HG03342 (cell line): Measurements from ENCODE around the gene PTPRQ.
"Not testable (repeated sequence)": the region's sequence is repeated elsewhere in the genome, so short reads cannot be mapped to it uniquely, and the experiment has no call there.

Experiments used
- ATAC-seq: cut with Tn5 transposase; IDR thresholded peaks from one replicate; pipeline ENCODE4 v1.9.1; 2021; ENCODE audit warnings: mild to moderate bottlenecking, moderate library complexity; ENCODE audit not compliant: unreplicated experiment

Gene PTPRQ

DNA sequence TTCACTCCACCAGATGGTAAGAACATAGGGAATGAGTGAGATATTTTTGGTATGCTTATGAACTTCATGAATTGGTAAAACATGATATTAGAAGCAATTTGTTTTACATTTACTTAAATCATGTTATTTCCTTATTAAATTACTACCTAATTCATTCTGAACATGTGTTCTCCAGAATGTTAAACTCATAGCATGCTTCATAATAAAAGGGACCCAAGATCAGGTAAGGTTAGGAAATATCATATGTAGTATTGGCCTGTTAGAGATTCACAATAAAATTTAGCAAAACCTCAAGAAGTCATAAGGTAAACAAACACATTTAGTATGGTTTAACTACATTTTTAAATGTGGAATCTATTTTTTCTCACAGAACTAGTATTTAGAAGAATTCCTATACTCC, 28.2 kb downstream of the PTPRQ start:
- ATAC-seq = no peak

GRCh38 chr12:80472911-80473500, 29.0 kb downstream of the PTPRQ start:
- ATAC-seq = peak; percentile 69

- not testable (repeated sequence) for ATAC-seq
These were observed 33.6 kb downstream of the PTPRQ start for GRCh38 chr12:80477521-80478145.

GRCh38 chr12:80484746-80485145, 40.7 kb downstream of the PTPRQ start:
- no peak for ATAC-seq

DNA sequence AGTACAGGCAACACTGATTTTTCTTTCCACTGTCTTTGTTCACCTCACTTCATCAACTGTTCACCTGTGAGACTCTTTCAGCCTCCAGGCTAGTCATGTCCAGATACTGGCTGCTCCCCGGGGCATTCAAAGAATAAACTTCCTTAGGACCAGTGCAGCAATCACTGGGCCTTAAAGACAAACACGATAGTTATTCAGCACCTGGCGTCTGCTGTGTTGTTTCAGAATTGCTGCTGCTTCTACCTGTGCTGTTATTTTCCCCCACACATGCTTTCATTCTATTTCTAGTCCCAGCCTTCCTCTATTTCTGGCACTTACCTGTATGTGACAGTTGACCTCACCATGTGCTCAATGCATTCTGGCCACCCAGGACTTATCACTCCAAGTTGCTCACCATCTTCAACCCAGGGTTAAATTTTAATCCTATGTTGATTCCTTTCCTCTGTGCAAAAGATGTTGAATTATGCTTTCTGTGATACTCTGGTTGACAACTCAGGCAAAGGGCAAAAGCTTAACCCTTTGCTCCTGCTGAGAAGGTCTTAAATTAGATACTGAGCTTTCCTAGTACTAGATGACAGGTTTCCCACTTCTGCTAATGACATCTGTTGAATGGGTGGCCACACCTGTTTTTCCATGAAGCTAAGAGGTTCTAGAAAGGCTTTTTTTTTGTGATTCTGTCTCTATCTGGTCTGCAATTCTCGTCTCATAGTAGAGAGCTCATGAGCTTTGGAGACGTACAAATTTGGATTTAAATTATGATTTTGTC, 41.4 kb downstream of the PTPRQ start:
- ATAC-seq = peak; percentile 71

GRCh38 chr12:80490329-80490728, 46.3 kb downstream of the PTPRQ start:
- ATAC-seq = no peak

- no peak for ATAC-seq
These were observed 47.1 kb downstream of the PTPRQ start for GRCh38 chr12:80491166-80491565.

DNA sequence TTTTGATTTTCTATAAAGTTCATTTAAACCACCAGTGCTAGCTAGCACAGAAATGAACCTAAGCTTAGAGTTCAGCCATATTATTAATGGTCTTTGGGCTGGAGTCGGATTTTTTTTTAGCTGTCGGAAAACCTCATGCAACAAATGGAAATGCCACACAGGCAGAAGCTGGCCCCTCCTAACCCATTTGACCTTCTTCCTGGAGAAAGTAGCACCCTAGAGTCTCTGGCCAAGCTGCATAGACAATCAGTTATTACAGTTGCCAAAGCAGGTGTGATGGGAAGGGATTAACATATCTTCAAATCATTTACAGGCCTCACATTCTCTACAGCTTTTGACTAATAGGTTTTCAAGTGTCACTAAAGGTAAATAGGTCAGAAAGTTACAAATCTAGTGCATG, 49.4 kb downstream of the PTPRQ start:
- no peak for ATAC-seq

DNA sequence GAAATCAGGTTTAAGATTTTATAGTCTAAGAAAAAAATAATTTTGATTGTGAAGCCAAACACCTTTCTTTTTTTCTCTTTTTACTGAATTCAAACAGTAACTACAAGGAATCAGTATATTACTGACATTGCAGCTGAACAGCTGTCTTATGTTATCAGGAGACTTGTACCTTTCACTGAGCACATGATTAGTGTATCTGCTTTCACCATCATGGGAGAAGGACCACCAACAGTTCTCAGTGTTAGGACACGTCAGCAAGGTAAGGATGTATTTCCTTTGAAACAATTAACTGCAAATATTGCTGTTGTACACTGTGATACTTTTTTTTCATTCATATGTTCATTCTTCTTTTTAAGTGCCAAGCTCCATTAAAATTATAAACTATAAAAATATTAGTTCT, 50.8 kb downstream of the PTPRQ start:
- ATAC-seq = no peak

DNA sequence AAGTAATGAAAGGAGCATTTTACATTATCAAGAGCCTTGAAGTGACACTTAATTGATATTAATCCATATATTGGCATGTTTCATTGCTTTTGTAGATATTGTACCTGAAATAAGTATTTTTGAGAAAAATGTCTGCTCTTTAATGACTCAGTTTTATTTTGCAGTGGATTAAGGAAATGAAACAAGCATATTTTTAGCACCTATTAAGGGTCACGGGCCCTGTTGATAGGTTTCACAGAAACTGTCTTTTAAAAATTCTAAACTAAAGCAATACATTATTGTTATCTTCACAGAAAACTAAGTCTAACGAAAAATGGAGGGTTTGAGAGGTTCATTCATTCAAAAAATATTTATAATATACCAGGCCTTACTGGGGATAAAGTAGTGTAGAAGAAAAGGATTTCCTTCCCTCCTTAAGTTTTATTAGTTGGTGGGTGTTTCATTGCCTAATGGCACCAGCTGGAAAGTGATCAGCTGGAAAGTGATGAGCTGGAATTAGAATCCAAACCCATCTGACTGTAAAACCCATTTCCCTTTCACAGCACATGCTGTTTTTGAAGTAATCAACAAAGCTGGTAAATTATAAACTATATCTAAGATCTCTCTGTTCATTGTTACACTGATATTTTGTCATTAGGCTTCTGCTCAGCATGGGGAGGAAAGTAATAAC, 54.2 kb downstream of the PTPRQ start:
- no peak for ATAC-seq

DNA sequence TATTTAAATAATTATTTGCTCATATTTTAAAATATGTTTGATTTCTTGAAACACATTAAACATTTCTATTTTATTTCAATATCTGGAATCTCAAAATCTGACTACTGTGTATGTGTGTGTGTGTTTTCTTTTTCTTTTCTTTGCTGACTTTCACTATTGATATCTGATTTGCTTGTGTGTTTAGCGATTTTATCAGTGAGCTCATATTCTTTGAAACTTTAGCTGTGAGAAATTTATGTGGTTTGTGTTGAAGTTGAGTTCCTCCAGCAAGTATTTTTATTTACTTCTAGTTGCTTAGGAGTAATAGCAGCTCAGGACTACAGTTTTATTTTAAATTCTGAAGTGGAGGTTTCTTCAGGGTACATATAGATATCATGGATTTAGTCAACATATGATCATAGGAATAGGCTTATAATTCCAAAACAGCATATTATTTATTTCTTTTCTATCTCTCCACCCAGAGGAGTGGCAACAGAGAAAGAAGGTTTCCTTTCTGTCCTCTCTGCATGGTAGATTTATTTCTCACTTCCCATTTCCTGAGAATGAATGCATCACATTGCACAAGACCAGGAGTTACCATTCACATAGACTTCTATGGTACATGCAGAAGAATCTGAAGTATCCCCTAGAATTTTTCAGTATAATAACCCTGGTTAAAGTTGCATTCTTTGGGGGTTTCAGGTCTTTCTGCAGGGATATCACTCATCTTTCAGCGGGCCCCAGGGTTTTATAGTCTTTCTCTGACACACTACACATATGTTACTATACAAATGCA, 60.5 kb downstream of the PTPRQ start:
- ATAC-seq = peak; percentile 82

- no peak for ATAC-seq
These were observed 65.9 kb downstream of the PTPRQ start for GRCh38 chr12:80509781-80510556.

DNA sequence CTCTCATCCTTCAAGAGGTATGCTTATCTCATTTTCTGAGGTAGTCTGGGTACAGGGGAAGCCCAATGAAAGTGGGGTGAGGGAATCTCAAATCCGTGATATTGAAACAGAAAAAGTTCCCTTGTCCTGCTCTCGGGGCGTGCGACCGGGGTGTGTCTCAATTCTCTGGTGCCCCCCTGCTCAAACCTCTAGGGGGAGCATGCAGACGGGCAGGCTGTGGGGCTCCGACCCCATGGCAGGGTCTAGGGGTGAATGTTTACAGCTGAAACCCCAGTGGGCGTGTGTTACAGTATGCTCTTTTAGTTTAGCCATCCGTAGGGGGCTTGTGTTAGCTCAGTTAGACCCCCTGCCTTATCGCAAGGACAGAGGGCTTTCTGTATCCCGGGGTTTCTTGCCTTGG, 68.7 kb downstream of the PTPRQ start:
- ATAC-seq = no peak

DNA sequence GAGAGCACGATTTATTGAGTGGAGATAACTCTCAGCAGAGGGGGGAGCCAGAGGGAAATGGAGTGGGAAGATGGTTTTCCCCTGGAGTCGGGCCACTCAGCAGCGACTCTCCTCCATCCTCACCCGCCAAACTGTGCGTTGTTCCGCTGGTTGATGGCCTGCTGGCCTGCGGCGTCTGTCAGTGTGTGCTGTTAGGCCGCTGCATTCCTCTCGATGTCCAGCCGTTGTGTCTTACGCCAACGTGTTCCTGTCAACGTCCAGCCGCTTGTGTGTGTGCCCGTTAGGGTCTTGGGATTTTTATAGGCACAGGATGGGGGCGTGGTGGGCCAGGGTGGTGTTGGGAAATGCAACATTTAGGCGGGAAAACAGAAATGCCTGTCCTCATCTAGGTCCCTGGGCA, 69.2 kb downstream of the PTPRQ start:
- no peak for ATAC-seq

GRCh38 chr12:80517655-80518054, 73.6 kb downstream of the PTPRQ start:
- ATAC-seq = no peak

DNA sequence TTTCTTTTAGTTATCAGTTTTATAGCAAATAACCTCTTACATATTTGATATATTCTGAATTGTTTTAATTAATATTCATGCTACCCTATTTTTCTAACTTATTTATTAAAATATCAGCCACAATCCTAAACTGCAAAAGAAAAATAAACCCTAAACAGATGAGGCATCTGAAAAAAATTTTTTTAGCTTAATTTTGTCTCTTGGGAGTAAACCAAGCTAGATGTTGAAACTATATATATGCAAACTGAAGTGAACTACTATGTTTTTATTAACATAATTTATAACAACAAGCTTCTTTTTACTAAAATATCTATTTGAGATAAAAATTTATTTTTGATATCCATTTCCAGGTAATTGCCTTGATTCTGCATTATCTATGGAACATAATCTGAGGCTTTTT, 87.6 kb downstream of the PTPRQ start:
- ATAC-seq = no peak

DNA sequence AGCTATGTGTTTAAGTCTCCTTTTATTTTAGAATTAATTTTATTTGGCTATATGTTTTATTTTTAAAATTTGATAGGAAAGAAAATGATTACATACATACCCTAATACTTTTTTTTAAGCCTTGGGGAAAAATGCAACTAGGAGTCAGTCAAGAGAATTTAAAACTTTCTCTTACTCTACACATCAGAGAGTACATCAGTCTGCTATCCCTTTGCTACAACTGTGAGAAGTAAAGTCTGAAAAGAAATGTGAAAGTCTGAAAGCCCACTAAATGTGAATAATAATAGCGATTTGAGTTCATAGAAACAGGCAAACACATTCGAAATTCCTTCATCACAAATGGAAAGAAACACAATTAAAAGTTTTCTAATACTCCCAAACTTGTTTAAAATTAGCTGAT, 95.0 kb downstream of the PTPRQ start:
- no peak for ATAC-seq

DNA sequence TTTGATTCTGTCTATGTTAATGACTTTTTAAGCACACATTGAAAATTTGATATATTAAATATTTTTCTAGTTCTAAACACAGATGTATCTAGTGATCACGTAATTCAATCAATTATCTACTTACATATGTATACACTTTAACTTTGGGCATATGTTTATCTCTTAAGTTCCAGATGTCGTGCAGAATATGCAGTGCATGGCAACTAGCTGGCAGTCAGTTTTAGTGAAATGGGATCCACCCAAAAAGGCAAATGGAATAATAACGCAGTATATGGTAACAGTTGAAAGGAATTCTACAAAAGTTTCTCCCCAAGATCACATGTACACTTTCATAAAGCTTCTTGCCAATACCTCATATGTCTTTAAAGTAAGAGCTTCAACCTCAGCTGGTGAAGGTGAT, 105.3 kb downstream of the PTPRQ start:
- ATAC-seq = no peak

- ATAC-seq = no peak
These were observed 107.9 kb downstream of the PTPRQ start for GRCh38 chr12:80551897-80552296.

GRCh38 chr12:80553316-80553715, 109.3 kb downstream of the PTPRQ start:
- ATAC-seq = no peak
